ENCODE measurements around the gene CYP11A1. TPM values are rescaled to one million over a fixed set of nuclear protein-coding genes. Genes with fewer than 3 reads are reported as not detected.

Gene CYP11A1
- not detected in 2 replicates for total RNA-seq

DNA sequence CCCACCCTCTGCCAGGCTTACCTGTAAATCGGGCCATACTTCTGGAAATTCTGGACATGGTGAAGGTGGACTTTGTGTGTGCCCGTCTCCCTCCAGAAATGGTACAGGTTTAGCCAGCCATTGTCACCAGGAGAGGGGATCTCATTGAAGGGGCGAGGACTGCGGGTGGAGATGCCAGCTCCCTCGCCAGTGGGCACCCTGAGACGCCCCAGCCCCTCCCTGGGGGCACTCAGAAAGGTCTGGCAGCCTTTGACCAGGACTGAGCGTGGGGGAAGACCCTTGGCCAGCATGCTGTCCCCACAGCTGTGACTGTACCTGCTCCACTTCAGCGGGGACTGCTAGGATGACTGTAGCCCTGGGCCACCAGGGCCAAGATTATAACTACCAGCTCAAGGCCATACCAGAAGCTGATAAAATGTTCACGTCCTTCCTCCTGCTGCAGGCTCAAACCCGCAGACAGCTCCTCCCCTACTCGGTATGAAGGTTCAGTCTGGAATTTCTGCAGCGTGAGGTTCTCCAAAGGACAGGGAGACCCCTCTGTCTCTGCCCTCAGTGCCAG, at the start of gene CYP11A1:
Gene CYP11A1, minus strand, starts transcription at position 351 of the 559 bp plus-strand sequence. Its CDS starts 61 bp downstream, at position 290.
- Mint-ChIP-seq H3K4me3 (peak within 1 kb of the TSS; percentile 15), H3K36me3 (ENCODE audit: low read depth) (no peaks in the 10 kb centered on the region), H3K27ac (no peak within 1 kb of the TSS), H3K27me3 (peaks cover 39% of the 10 kb centered on the region), H3K9me3 (no peaks in the 10 kb centered on the region), H3K4me1 (peaks cover 4% of the 10 kb centered on the region)
- ChIA-PET POLR2A (no interaction called here), CTCF (no interaction called here)
- no peak for DNase-seq
- no peak for ATAC-seq (ENCODE audit: low read depth)
- intact Hi-C loops (cut with micrococcal nuclease): no loop called here
- no peak for TF ChIP-seq CTCF (IDR thresholded peaks at IDR 0.05)

GRCh38 chr15:74417225-74417624, 49.8 kb upstream of the CYP11A1 start:
- CTCF ChIA-PET: interaction anchor here (1.9 kb wide), 1 partner anchor 35 kb away, joined by 4 read pairs; no protein-coding TSS in a partner anchor

DNA sequence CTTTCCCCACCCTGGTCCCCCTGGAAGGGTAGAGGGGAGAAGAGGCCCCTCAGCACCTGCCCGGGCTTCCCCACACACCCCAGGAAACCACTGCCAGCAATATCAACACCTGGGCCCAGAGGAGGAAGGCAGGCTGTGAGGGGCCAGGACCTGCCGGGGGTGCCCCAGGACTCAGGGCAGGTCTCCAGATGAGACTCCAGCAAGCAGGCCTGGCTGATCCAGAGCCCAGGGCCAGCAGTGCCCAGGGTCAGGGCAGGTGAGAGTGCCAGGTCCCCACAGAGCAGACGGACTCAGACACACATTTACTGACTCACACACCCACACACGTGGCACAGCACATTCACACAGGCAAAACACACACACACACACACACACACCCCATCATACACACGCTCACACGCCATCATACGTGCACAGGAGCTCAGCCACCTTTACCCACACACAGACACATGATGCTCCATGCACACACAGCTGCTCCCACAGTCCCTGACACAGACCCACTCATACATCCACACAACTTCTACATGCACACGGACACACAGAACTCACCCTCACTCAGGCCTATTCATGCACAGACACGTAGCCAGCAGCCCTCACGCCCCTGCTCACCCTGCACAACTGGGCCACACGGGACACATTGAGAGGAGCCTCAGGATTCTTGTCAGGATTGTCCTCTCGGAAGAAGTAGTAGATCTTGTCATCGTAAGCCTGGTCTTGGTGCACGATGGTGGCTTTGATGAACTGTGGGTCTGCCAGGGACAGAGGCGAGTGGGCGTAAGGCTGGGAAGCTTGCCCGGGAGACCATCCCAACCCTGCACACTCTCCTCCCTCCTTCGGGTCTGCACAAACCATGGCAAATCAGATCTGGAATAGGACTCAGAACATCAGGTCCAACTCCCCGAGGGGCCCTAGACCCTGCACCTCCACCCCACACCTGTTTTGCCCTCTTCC, 48.8 kb upstream of the CYP11A1 start:
- ATAC-seq (ENCODE audit: low read depth) (no peak), DNase-seq (no peak)
- peaks cover 60% of the 10 kb centered on the region for H3K4me1 Mint-ChIP-seq
- H3K9me3 Mint-ChIP-seq: no peaks in the 10 kb centered on the region
- TF ChIP-seq CTCF (IDR thresholded peaks at IDR 0.05): no peak
- ChIA-PET CTCF (no interaction called here), POLR2A (interaction anchor here (1.5 kb wide), 1 partner anchor 11 kb away, joined by 3 read pairs; no protein-coding TSS in a partner anchor)
- intact Hi-C loops (cut with micrococcal nuclease): no loop called here
- no peaks in the 10 kb centered on the region for H3K27me3 Mint-ChIP-seq
- peaks cover 90% of the 10 kb centered on the region for H3K36me3 Mint-ChIP-seq (ENCODE audit: low read depth)
- no peak overlapping the region for H3K4me3 Mint-ChIP-seq
- peak overlapping the region; percentile 71 for H3K27ac Mint-ChIP-seq

More at GRCh38 chr15:74417225-74417624, 49.8 kb upstream of the CYP11A1 start:
- Mint-ChIP-seq H3K4me3 (no peak overlapping the region), H3K36me3 (ENCODE audit: low read depth) (peaks cover 85% of the 10 kb centered on the region), H3K27ac (no peak overlapping the region), H3K27me3 (no peaks in the 10 kb centered on the region), H3K4me1 (peaks cover 66% of the 10 kb centered on the region), H3K9me3 (no peaks in the 10 kb centered on the region)
- intact Hi-C loops (cut with micrococcal nuclease): no loop called here
- DNase-seq: no peak
- POLR2A ChIA-PET: interaction anchor here (1.5 kb wide), 1 partner anchor 10 kb away, joined by 3 read pairs; no protein-coding TSS in a partner anchor
- no peak for ATAC-seq (ENCODE audit: low read depth)
- TF ChIP-seq CTCF (IDR thresholded peaks at IDR 0.05): no peak

- ChIA-PET POLR2A (no interaction called here), CTCF (no interaction called here)
- Mint-ChIP-seq H3K9me3 (no peaks in the 10 kb centered on the region), H3K4me1 (peaks cover 47% of the 10 kb centered on the region), H3K4me3 (no peak overlapping the region), H3K27me3 (no peaks in the 10 kb centered on the region), H3K36me3 (ENCODE audit: low read depth) (peaks cover 94% of the 10 kb centered on the region), H3K27ac (no peak overlapping the region)
- TF ChIP-seq CTCF (IDR thresholded peaks at IDR 0.05): no peak
- DNase-seq: no peak
- intact Hi-C loops (cut with micrococcal nuclease): no loop called here
- no peak for ATAC-seq (ENCODE audit: low read depth)
These were observed 47.3 kb upstream of the CYP11A1 start for GRCh38 chr15:74414603-74415338.
